ENCODE results near the gene METTL22.
A peak's percentile ranks its signal among the peaks of the same experiment; 100 is the strongest.

The METTL22 gene

GRCh38 chr16:8669481-8669880 lies 48.0 kb downstream of the METTL22 start:
- no peak for TF ChIP-seq CTCF (IDR thresholded peaks at IDR 0.05; ENCODE audit: extremely low read depth, missing control alignments)
- no peak for DNase-seq (ENCODE audit: low spot score)

- no peak for TF ChIP-seq CTCF (IDR thresholded peaks at IDR 0.05; ENCODE audit: extremely low read depth, missing control alignments)
- no peak for DNase-seq (ENCODE audit: low spot score)
These were observed 48.6 kb downstream of the METTL22 start for GRCh38 chr16:8670014-8670560.

- no peak for TF ChIP-seq CTCF (IDR thresholded peaks at IDR 0.05; ENCODE audit: extremely low read depth, missing control alignments)
- DNase-seq (ENCODE audit: low spot score), result no peak
These were observed 52.3 kb downstream of the METTL22 start for GRCh38 chr16:8673611-8674412.

- DNase-seq (ENCODE audit: low spot score), result peak; percentile 97
- no peak for TF ChIP-seq CTCF (IDR thresholded peaks at IDR 0.05; ENCODE audit: extremely low read depth, missing control alignments)
These were observed 53.0 kb downstream of the METTL22 start, which contains the start of gene ABAT for GRCh38 chr16:8674413-8675022. Gene ABAT, plus strand, starts transcription at chr16:8674617. Its CDS starts 61,123 bp downstream, at chr16:8735740.

GRCh38 chr16:8675183-8676159 lies 54.0 kb downstream of the METTL22 start:
- DNase-seq (ENCODE audit: low spot score), result peak; percentile 51
- no peak for TF ChIP-seq CTCF (IDR thresholded peaks at IDR 0.05; ENCODE audit: extremely low read depth, missing control alignments)

GRCh38 chr16:8676160-8676547 lies 54.7 kb downstream of the METTL22 start:
- TF ChIP-seq CTCF (IDR thresholded peaks at IDR 0.05; ENCODE audit: extremely low read depth, missing control alignments), result no peak
- no peak for DNase-seq (ENCODE audit: low spot score)

All from GM20000 (cell line).